GM23248 (cell line): ENCODE data around the gene ABI1. TPM values are rescaled to one million over a fixed set of nuclear protein-coding genes. Genes with fewer than 3 reads are reported as not detected.
"Not testable (repeated sequence)": the region's sequence is repeated elsewhere in the genome, so short reads cannot be mapped to it uniquely, and the experiment has no call there.

Source experiments
- DNase-seq: peaks from one replicate; pipeline ENCODE4 v3.0.0-alpha.2; 2015
- H2AFZ ChIP-seq: fragments of 200-600 bp; sonication (generic); 2 replicates; pipeline ENCODE4 v1.6.1; 2016; ENCODE audit warnings: antibody characterized with exemption
- H3F3A ChIP-seq: fragments of 200-600 bp; sonication (generic); 2 replicates; pipeline ENCODE4 v1.6.1; 2016; ENCODE audit warnings: mild to moderate bottlenecking, antibody characterized with exemption, mixed run types; ENCODE audit not compliant: insufficient read depth
- H3K27ac ChIP-seq: fragments of 200-600 bp; sonication (generic); 2 replicates; pipeline ENCODE4 v1.5.1; 2016; ENCODE audit warnings: mild to moderate bottlenecking
- H3K27me3 ChIP-seq: fragments of 200-600 bp; sonication (generic); replicated peaks from 2 replicates; pipeline ENCODE4 v1.6.1; 2016; ENCODE audit warnings: mild to moderate bottlenecking; ENCODE audit not compliant: insufficient read depth
- H3K36me3 ChIP-seq: fragments of 200-600 bp; sonication (generic); 2 replicates; pipeline ENCODE4 v1.6.1; 2016; ENCODE audit warnings: low read depth, mild to moderate bottlenecking
- H3K4me1 ChIP-seq: fragments of 200-600 bp; sonication (generic); 2 replicates; pipeline ENCODE4 v1.6.1; 2016; ENCODE audit warnings: mild to moderate bottlenecking; ENCODE audit not compliant: insufficient read depth
- H3K4me2 ChIP-seq: fragments of 200-600 bp; sonication (generic); one replicate; pipeline ENCODE4 v1.6.1; 2016; ENCODE audit warnings: mild to moderate bottlenecking; ENCODE audit not compliant: unreplicated experiment
- H3K4me3 ChIP-seq: fragments of 200-600 bp; sonication (generic); 2 replicates; pipeline ENCODE4 v1.5.1; 2016; ENCODE audit warnings: mild to moderate bottlenecking
- H3K79me2 ChIP-seq: fragments of 200-600 bp; sonication (generic); 2 replicates; pipeline ENCODE4 v1.6.1; 2016; ENCODE audit warnings: mild to moderate bottlenecking; ENCODE audit not compliant: insufficient read depth
- H3K9ac ChIP-seq: fragments of 200-600 bp; sonication (generic); 2 replicates; pipeline ENCODE4 v1.6.1; 2016; ENCODE audit warnings: mild to moderate bottlenecking
- H3K9me2 ChIP-seq: fragments of 200-600 bp; sonication (generic); 2 replicates; pipeline ENCODE4 v1.6.1; 2016; ENCODE audit warnings: mixed run types, mild to moderate bottlenecking, moderate library complexity; ENCODE audit not compliant: insufficient read depth
- H3K9me3 ChIP-seq: fragments of 200-600 bp; sonication (generic); one replicate; pipeline ENCODE4 v1.6.1; 2017; ENCODE audit warnings: low read depth
- H4K20me1 ChIP-seq: fragments of 200-600 bp; sonication (generic); 2 replicates; pipeline ENCODE4 v1.6.0; 2016; ENCODE audit not compliant: insufficient read depth
- EZH2 ChIP-seq: fragments of 200-600 bp; sonication (generic); IDR thresholded peaks from 2 replicates; pipeline ENCODE4 v1.6.1; 2018; ENCODE audit warnings: antibody characterized with exemption, mild to moderate bottlenecking; ENCODE audit not compliant: insufficient read depth, poor library complexity, severe bottlenecking
- EZH2phosphoT487 ChIP-seq: fragments of 200-600 bp; sonication (generic); IDR thresholded peaks from 2 replicates; pipeline ENCODE4 v1.6.1; 2018; ENCODE audit warnings: antibody characterized with exemption, moderate library complexity, mild to moderate bottlenecking, low read depth; ENCODE audit not compliant: insufficient read depth
- WGBS, 2 experiments: methylation state at CpG; one replicate each; pipeline ENCODE4 v1.1.6; 2015 to 2017; ENCODE audit warnings: low lambda C conversion rate in 2 of 2, low coverage in 1 of 2; ENCODE audit errors: missing lambda C conversion rate in 2 of 2; 5-methylcytosine and 5-hydroxymethylcytosine counted together
- in situ Hi-C: fragments of 300-500 bp; cut with MboI; formaldehyde crosslinking; loops from 2 replicates; pipeline ENCODE4 v1.15.0; 2020
- polyA plus RNA-seq: library from polyadenylated mRNA; unstranded; fragments of >200 nt; fragmentation: Nextera tagmentation; extraction: Ambion mirVana; gene quantifications from 2 replicates; pipeline ENCODE4 v1.2.1, GENCODE V29; 2016
- total RNA-seq: library from RNA; depleted of rRNA; stranded (reverse); fragments of >200 nt; shearing (Covaris generic); gene quantifications from 2 replicates; pipeline ENCODE4 v1.2.3, GENCODE V29; 2014; rRNA removed

The ABI1 gene
- total RNA-seq (60.3 and 68.2 TPM in 2 replicates), polyA plus RNA-seq (74.6 and 79.0 TPM in 2 replicates)

GRCh38 chr10:26860443-26861204, at the start of gene ABI1:
ABI1 (minus strand) TSS chr10:26860958; CDS start chr10:26860863, 95 bp downstream.
- in situ Hi-C loops, result loop anchor here (10.0 kb wide), 1 partner anchor 526 kb away; no protein-coding TSS in a partner anchor
- 0 to 1% methylated on average over 41 to 47 of the region's 59 CpGs for WGBS, 2 experiments
- peak within 1 kb of the TSS; percentile 95 for H3K9ac ChIP-seq
- H3K9me2 ChIP-seq, result no peaks in the 10 kb centered on the region
- H3K27ac ChIP-seq, result peak within 1 kb of the TSS; percentile 89
- no peaks in the 10 kb centered on the region for H3K27me3 ChIP-seq
- H4K20me1 ChIP-seq, result no peaks in the 10 kb centered on the region
- H3K9me3 ChIP-seq, result no peaks in the 10 kb centered on the region
- H3K79me2 ChIP-seq, result peaks cover 50% of the 10 kb centered on the region
- TF ChIP-seq EZH2phosphoT487, result no peak
- no peak for TF ChIP-seq EZH2
- H3K4me2 ChIP-seq, result peak within 1 kb of the TSS; percentile 98
- peaks cover 20% of the 10 kb centered on the region for H3F3A ChIP-seq
- DNase-seq, result peak; percentile 98
- H2AFZ ChIP-seq, result peak within 1 kb of the TSS; percentile 91
- peak within 1 kb of the TSS; percentile 98 for H3K4me3 ChIP-seq
- H3K4me1 ChIP-seq, result peaks cover 24% of the 10 kb centered on the region
- no peaks in the 10 kb centered on the region for H3K36me3 ChIP-seq

- no peaks in the 10 kb centered on the region for H3K27me3 ChIP-seq
- no peak overlapping the region for H3K27ac ChIP-seq
- no peaks in the 10 kb centered on the region for H3K4me1 ChIP-seq
- in situ Hi-C loops, result no loop called here
- H3K79me2 ChIP-seq, result no peaks in the 10 kb centered on the region
- no peak overlapping the region for H3K4me2 ChIP-seq
- H3K9ac ChIP-seq, result no peak overlapping the region
- H2AFZ ChIP-seq, result no peak overlapping the region
- TF ChIP-seq EZH2 (no peak), EZH2phosphoT487 (no peak)
- no peaks in the 10 kb centered on the region for H3K36me3 ChIP-seq
- H3K9me3 ChIP-seq, result no peaks in the 10 kb centered on the region
- H4K20me1 ChIP-seq, result no peaks in the 10 kb centered on the region
- 72 to 78% methylated on average over 2 of the region's 2 CpGs for WGBS, 2 experiments
- H3F3A ChIP-seq, result no peaks in the 10 kb centered on the region
- no peak overlapping the region for H3K4me3 ChIP-seq
- H3K9me2 ChIP-seq, result no peaks in the 10 kb centered on the region
- no peak for DNase-seq
Measured at GRCh38 chr10:26909753-26910152, 49.0 kb upstream of the ABI1 start.

- H3K27me3 ChIP-seq, H3F3A ChIP-seq, H2AFZ ChIP-seq, H3K9me2 ChIP-seq, H3K9me3 ChIP-seq, H3K27ac ChIP-seq, H3K9ac ChIP-seq, H3K36me3 ChIP-seq, H3K4me3 ChIP-seq, H3K79me2 ChIP-seq, in situ Hi-C loops, H3K4me2 ChIP-seq, H3K4me1 ChIP-seq, DNase-seq, H4K20me1 ChIP-seq: not testable (repeated sequence)
- 63 to 74% methylated on average over 23 to 26 of the region's 26 CpGs for WGBS, 2 experiments
Measured at GRCh38 chr10:26905253-26905781, 44.6 kb upstream of the ABI1 start.

GRCh38 chr10:26903431-26904217, 42.9 kb upstream of the ABI1 start:
- no peaks in the 10 kb centered on the region for H3F3A ChIP-seq
- 10 to 18% methylated on average over 5 of the region's 5 CpGs for WGBS, 2 experiments
- H3K9me3 ChIP-seq, result no peaks in the 10 kb centered on the region
- no peaks in the 10 kb centered on the region for H3K27me3 ChIP-seq
- DNase-seq, result no peak
- H4K20me1 ChIP-seq, result no peaks in the 10 kb centered on the region
- H3K4me3 ChIP-seq, result no peak overlapping the region
- no peak overlapping the region for H3K4me2 ChIP-seq
- no peak overlapping the region for H2AFZ ChIP-seq
- no peak overlapping the region for H3K9ac ChIP-seq
- TF ChIP-seq EZH2phosphoT487 (no peak), EZH2 (no peak)
- in situ Hi-C loops, result no loop called here
- H3K9me2 ChIP-seq, result no peaks in the 10 kb centered on the region
- H3K4me1 ChIP-seq, result no peaks in the 10 kb centered on the region
- H3K36me3 ChIP-seq, result no peaks in the 10 kb centered on the region
- H3K27ac ChIP-seq, result no peak overlapping the region
- H3K79me2 ChIP-seq, result no peaks in the 10 kb centered on the region

GRCh38 chr10:26892306-26892923, 31.7 kb upstream of the ABI1 start:
- WGBS, 2 experiments, result 57% methylated on average over 7 to 8 of the region's 11 CpGs
- in situ Hi-C loops, result not testable (repeated sequence)

More at GRCh38 chr10:26892306-26892923, 31.7 kb upstream of the ABI1 start:
- not testable (repeated sequence) for H4K20me1 ChIP-seq, H3K27ac ChIP-seq, H3F3A ChIP-seq, H2AFZ ChIP-seq, H3K27me3 ChIP-seq, H3K9me2 ChIP-seq, DNase-seq, H3K4me2 ChIP-seq, H3K79me2 ChIP-seq, H3K4me3 ChIP-seq, H3K9me3 ChIP-seq, H3K4me1 ChIP-seq, H3K36me3 ChIP-seq, H3K9ac ChIP-seq
